HG02571 (cell line): Measurements from ENCODE around the gene DDX50.
A peak's percentile ranks its signal among the peaks of the same experiment; 100 is the strongest.
"Not testable (repeated sequence)": the region's sequence is repeated elsewhere in the genome, so short reads cannot be mapped to it uniquely, and the experiment has no call there.

Source experiments
- ATAC-seq: cut with Tn5 transposase; IDR thresholded peaks from one replicate; pipeline ENCODE4 v1.9.1; 2021; ENCODE audit warnings: mild to moderate bottlenecking, moderate library complexity; ENCODE audit not compliant: unreplicated experiment

DDX50 gene

DNA sequence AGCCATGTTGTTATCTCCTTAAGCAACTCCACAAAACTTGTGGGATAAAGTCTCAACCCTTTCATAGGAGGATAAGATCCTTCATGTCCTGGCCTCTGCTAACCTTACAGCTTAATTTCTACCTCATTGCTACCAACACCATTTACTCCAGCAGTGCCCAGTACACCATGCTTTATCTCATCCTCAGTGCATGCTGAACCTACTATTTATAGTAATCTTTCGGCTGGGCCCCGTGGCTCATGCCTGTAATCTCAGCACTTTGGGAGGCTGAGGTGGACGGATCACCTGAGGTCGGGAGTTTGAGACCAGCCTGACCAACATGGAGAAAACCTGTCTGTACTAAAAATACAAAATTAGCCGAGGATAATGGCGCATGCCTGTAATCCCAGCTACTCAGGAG, 78.6 kb downstream of the DDX50 start:
- not testable (repeated sequence) for ATAC-seq

DNA sequence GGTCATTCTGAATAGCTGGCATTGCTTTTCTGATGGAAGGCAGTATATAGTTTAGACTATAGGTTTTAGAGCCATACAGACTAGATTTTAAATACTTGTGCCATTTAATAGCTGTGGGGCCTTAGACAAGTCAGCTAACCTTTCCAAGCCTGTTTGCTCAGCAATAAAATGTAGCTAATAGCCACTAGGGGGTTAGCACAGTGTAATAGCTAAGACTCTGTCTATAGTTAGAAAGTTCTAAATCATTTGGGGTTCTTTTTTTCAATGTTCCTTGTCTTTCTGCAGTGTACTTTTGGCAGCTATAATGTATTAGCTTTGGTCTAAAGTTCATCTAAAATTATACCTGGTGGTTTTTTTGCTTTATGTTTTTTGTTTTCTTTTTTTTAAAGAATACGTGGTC, 80.0 kb downstream of the DDX50 start:
- ATAC-seq: no peak

DNA sequence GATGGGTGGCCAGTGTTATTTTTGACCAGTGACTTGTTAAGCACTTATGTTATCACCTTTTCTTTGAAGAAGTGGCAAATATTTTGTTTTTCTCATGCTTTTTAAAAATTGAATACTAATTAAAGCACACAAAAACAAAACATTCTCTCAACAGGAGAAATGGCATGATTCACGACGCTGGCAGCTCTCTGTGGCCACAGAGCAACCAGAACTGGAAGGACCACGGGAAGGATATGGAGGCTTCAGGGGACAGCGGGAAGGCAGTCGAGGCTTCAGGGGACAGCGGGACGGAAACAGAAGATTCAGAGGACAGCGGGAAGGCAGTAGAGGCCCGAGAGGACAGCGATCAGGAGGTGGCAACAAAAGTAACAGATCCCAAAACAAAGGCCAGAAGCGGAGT, 81.3 kb downstream of the DDX50 start:
- ATAC-seq: no peak

DNA sequence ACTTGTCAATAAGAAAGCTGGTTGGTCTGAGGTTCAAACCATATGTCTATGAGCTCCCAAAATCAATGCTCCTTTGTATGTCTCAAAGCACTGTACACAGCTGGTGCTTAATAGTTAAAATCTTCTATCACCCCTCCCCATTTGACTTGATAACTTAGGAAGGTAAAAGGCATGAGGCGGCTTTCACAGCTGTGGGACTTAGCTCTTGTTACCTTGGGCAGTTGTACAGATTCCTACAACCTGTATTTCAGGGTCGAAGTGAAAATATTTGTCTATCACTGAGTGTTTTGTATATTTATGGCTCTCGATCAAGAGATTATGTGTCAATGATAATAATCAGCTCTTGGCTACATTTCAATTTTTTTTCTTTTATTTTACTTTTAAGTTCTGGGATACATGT, 86.5 kb downstream of the DDX50 start:
- no peak for ATAC-seq

DNA sequence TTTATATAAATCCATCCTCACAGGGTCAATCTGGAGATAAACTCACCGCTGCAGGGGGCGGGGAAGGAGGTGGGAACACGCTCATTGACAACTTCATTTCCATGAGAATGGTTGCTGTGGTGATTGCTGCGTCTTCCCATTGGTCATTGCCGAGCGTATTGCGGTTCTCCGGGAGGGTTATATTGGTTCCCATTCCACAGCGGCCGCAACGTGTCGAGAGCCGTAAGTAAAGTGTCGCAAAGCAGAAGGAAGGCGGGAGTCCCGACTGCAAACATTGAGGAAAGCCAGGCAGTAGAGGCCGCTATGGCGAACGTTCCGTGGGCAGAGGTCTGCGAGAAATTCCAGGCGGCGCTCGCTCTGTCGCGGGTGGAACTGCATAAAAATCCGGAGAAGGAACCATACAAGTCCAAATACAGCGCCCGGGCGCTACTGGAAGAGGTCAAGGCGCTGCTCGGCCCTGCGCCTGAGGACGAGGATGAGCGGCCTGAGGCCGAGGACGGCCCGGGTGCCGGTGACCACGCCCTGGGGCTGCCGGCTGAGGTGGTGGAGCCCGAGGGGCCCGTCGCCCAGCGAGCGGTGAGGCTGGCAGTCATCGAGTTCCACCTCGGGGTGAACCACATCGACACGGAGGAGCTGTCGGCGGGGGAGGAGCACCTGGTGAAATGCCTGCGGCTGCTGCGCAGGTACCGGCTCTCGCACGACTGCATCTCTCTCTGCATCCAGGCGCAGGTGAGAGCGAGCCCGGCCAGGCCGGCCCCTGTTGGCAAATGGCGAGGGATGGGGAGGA, 87.6 kb downstream of the DDX50 start, which contains the start of gene KIFBP:
KIFBP (plus strand) TSS at position 274 of the 787 bp plus-strand sequence; CDS start at position 304, 30 bp downstream.
- peak; percentile 73 for ATAC-seq

GRCh38 chr10:68989317-68989990, 88.3 kb downstream of the DDX50 start:
- ATAC-seq: no peak

DNA sequence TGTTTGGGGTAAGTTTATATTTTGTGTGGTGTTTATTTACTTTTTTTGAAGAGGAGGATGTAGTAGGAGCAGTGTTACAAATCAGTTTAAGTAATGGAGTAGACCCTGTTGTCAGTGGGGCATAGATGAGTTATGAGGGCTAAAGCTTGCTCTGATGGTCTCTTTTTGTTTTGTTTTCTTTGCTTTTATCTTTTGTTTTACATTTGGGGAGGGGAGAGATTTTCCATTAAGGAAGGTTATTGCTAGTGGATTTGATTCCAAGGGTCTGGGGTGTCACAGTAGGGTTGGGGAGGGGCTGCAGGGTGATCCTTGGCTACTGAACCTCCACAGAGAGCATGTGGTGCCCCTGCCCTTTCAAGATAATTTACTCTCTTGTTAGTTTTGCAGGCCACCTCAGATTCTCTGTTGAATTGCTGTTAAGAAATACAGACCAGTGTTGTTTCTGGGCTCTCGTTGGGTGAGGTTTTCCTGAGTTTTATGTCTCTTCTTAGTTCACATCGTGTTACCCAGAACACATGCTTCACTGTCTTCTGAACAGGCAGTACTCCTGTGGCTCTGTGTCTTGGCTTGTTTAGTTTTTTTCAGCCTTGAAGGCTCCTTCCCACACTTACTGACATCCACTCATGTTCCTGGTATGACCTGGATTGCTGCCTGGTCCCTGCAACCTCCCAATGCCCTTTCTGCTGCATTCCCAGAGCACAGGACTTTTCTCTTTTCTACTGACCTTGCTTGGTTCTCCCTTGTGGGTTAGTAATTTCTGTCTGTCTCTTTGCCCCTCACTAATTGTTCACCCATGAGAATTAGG, 91.7 kb downstream of the DDX50 start:
- no peak for ATAC-seq
